ENCODE data around the gene SETSIP. TPM values are rescaled to one million over a fixed set of nuclear protein-coding genes. Genes with fewer than 3 reads are reported as not detected.

Gene SETSIP
- total and polyA plus RNA-seq, 2 of the 8 experiments (the other 6 are each of a cell fraction or from before 2014, with no cell fraction given) = 0.14 TPM; not detected in 1

DNA sequence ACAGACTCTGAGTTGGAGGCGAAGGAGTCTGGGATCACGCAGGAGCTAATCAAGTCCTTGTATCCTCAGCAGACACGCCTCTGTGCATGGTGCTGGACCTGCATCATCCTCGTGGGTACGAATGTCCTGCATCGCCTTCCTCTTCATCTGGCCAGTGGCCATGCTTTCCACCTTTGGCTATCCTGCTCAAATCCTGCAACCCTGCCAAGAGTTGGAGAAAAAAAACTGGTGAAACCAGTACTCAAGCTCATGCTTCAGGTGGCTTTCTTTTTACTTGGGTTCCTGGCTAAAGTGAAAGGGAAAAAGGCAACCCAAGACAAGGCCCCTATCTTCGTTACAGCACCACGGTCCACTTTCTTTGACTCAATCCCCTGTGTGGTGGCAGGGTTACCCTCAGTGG, 8.9 kb downstream of the SETSIP start:
- H3K9ac ChIP-seq (replicated peaks in 1 of 4; ENCODE audit: extremely low read depth in 1 of 4, low read depth in 3 of 4, low read length in 3 of 4) = no peak overlapping the region
- H2BK15ac ChIP-seq (ENCODE audit: low read length) = no peak overlapping the region
- H2AK5ac ChIP-seq (ENCODE audit: low read depth, low read length) = no peak overlapping the region
- no peaks in the 10 kb centered on the region for H3K23me2 ChIP-seq (ENCODE audit: low read depth, low read length)
- H3K14ac ChIP-seq (ENCODE audit: insufficient read length) = no peak overlapping the region
- H2BK5ac ChIP-seq (ENCODE audit: low read depth, low read length) = no peak overlapping the region
- peak overlapping the region; percentile 46; the same call in 1 of the 2 replicates for H2BK12ac ChIP-seq (ENCODE audit: low read depth, low read length)
- no peak overlapping the region for H3K18ac ChIP-seq (ENCODE audit: extremely low read depth, low read length)
- ChIA-PET POLR2A (ENCODE audit: partially characterized antibody) (no interaction called here), CTCF (ENCODE audit: partially characterized antibody) (interaction anchor here (0.8 to 1.0 kb wide), 2 partner anchors 11 to 21 kb away, joined by 3 to 5 read pairs; no protein-coding TSS in a partner anchor)
- FAIRE-seq (no peak), DNase-seq (ENCODE audit: low read depth in 1 of 2, low spot score in 2 of 2) (no peak)
- no peaks in the 10 kb centered on the region for H3K27me3 ChIP-seq (replicated peaks in 1 of 4; ENCODE audit: control insufficient read depth in 3 of 4, extremely low read depth in 1 of 4, insufficient read depth in 3 of 4, low read length in 3 of 4)
- no peaks in the 10 kb centered on the region for H3K9me3 ChIP-seq (ENCODE audit: insufficient read depth in 2 of 2, low read depth in 1 of 2, low read length in 1 of 2)
- no peak overlapping the region for H4K91ac ChIP-seq (replicated peaks; ENCODE audit: insufficient read length, low read length)
- no peak overlapping the region for H3K27ac ChIP-seq (ENCODE audit: low read depth, low read length)
- H2AFZ ChIP-seq (ENCODE audit: low read length) = peak overlapping the region; percentile 48; the same call in 1 of the 2 replicates
- no peak overlapping the region for H4K8ac ChIP-seq (ENCODE audit: extremely low read depth, insufficient read depth, low read length)
- H2BK20ac ChIP-seq (ENCODE audit: low read length) = no peak overlapping the region
- no peaks in the 10 kb centered on the region for H3K79me1 ChIP-seq (ENCODE audit: low read depth, low read length)
- no peak overlapping the region for H3K4ac ChIP-seq (replicated peaks; ENCODE audit: insufficient read length, low read depth, low read length)
- H3K36me3 ChIP-seq (ENCODE audit: control insufficient read depth in 2 of 4, insufficient read depth in 4 of 4, low read length in 3 of 4) = no peaks in the 10 kb centered on the region
- no peak overlapping the region for H3K23ac ChIP-seq (ENCODE audit: insufficient read length)
- no peaks in the 10 kb centered on the region for H4K20me1 ChIP-seq (replicated peaks in 1 of 2; ENCODE audit: control insufficient read depth in 1 of 2, insufficient read depth in 2 of 2, low read length in 2 of 2)
- peaks cover 0 to 3% (median 1%) of the 10 kb centered on the region in 4 experiments; a peak in 3 of 7 replicates for H3K4me1 ChIP-seq (replicated peaks in 1 of 4; ENCODE audit: control insufficient read depth in 3 of 4, insufficient read depth in 4 of 4, low read length in 3 of 4)
- WGBS, 2 experiments (ENCODE audit: extremely low coverage in 1 of 2, insufficient coverage in 1 of 2, insufficient read length in 1 of 2, insufficient replicate concordance in 2 of 2, low coverage in 1 of 2, low lambda C conversion rate in 2 of 2, missing lambda C conversion rate in 1 of 2) = 97% methylated on average over 8 of the region's 8 CpGs; no CpG with 5 or more reads in 1 of the 2 experiments
- no peak overlapping the region for H4K5ac ChIP-seq (ENCODE audit: insufficient read length, low read depth, low read length)
- no peak overlapping the region for H3K56ac ChIP-seq (replicated peaks; ENCODE audit: insufficient read length, low read depth, low read length)
- no peak overlapping the region for H3K4me2 ChIP-seq (ENCODE audit: insufficient read depth in 1 of 2, low read depth in 2 of 2, low read length in 2 of 2)
- no peaks in the 10 kb centered on the region for H3K79me2 ChIP-seq (ENCODE audit: control insufficient read depth in 1 of 2, insufficient read depth in 2 of 2, low read length in 2 of 2)
- TF ChIP-seq EP300 (IDR thresholded peaks at IDR 0.05; ENCODE audit: borderline replicate concordance in 1 of 2, low read depth in 2 of 2, low read length in 2 of 2) = no peak
- TF ChIP-seq RAD21 (IDR thresholded peaks at IDR 0.05 in 1 of 2, conservative IDR thresholded peaks at IDR 0.05 in 1 of 2; ENCODE audit: low read depth in 2 of 2, low read length in 2 of 2) = no peak
- TF ChIP-seq KDM5A (IDR thresholded peaks at IDR 0.05; ENCODE audit: low read length) = no peak
- no peak for TF ChIP-seq KDM4A (IDR thresholded peaks at IDR 0.05; ENCODE audit: low read depth, low read length, severe bottlenecking)
- no peak for TF ChIP-seq POU5F1 (IDR thresholded peaks at IDR 0.05; ENCODE audit: low read depth, low read length)
- no peak for TF ChIP-seq HDAC2 (IDR thresholded peaks at IDR 0.05; ENCODE audit: borderline replicate concordance in 1 of 2, low read depth in 2 of 2, low read length in 2 of 2)
- no peak for TF ChIP-seq CTBP2 (IDR thresholded peaks at IDR 0.05; ENCODE audit: borderline replicate concordance, insufficient read depth, insufficient read length, low read length)
- no peak for TF ChIP-seq SAP30 (IDR thresholded peaks at IDR 0.05; ENCODE audit: insufficient read depth, insufficient replicate concordance, low read length)
- no peak for TF ChIP-seq BCL11A (IDR thresholded peaks at IDR 0.05; ENCODE audit: low read depth in 2 of 2, low read length in 2 of 2)
- no peak overlapping the region for H2BK120ac ChIP-seq (replicated peaks; ENCODE audit: low read depth, low read length)
- no peak overlapping the region for H3K4me3 ChIP-seq (ENCODE audit: extremely low read depth in 1 of 4, insufficient read depth in 2 of 4, low read depth in 3 of 4, low read length in 4 of 4)

Measured in H1 (cell line).